Omental fat pad (tissue), 4 donors: Measurements from ENCODE around the gene SSBP3. TPM values are rescaled to one million over a fixed set of nuclear protein-coding genes. Genes with fewer than 3 reads are reported as not detected.

Source experiments
- ATAC-seq: fragments of 150-250 bp; one replicate; pipeline ENCODE4 v1.9.1; 2016; ENCODE audit warnings: mild to moderate bottlenecking, moderate library complexity; ENCODE audit not compliant: low FRiP score
- DNase-seq: peaks from one replicate; pipeline ENCODE4 v3.0.0-alpha.2; 2019; ENCODE audit warnings: low spot score
- CTCF ChIP-seq, 3 donors: fragments of 450-650 bp; IDR thresholded peaks; one replicate each; pipeline ENCODE4 v1.5.1; 2016 to 2017; ENCODE audit warnings: antibody characterized with exemption in 3 of 3, mild to moderate bottlenecking in 3 of 3, moderate library complexity in 2 of 3
- total RNA-seq, 4 donors: library from RNA; depleted of rRNA; stranded (reverse); fragments of >200 nt; gene quantifications; one replicate each; pipeline ENCODE4 v1.1.0, GENCODE V29; 2016

Gene SSBP3
- total RNA-seq, 4 donors from 2014 or later, result 21.0 to 32.6 (median 22.9) TPM

- ATAC-seq, result peak; percentile 22
- no peak for TF ChIP-seq CTCF (IDR thresholded peaks at IDR 0.05)
These were observed 137.4 kb downstream of the SSBP3 start for GRCh38 chr1:54268762-54269297.

GRCh38 chr1:54267815-54268761 is 138.1 kb downstream of the SSBP3 start:
- TF ChIP-seq CTCF (IDR thresholded peaks at IDR 0.05), result no peak
- no peak for ATAC-seq
- no peak for DNase-seq

More at GRCh38 chr1:54268762-54269297, 137.4 kb downstream of the SSBP3 start:
- no peak for DNase-seq

- no peak for TF ChIP-seq CTCF (IDR thresholded peaks at IDR 0.05)
- DNase-seq (no peak), ATAC-seq (no peak)
These were observed 139.3 kb downstream of the SSBP3 start for GRCh38 chr1:54266908-54267307.

GRCh38 chr1:54266195-54266594 is 140.0 kb downstream of the SSBP3 start:
- DNase-seq, result no peak
- no peak for ATAC-seq
- no peak for TF ChIP-seq CTCF (IDR thresholded peaks at IDR 0.05)

- TF ChIP-seq CTCF (IDR thresholded peaks at IDR 0.05), result no peak
- no peak for DNase-seq
- ATAC-seq, result no peak
These were observed 140.5 kb downstream of the SSBP3 start for GRCh38 chr1:54265659-54266058.

- no peak for TF ChIP-seq CTCF (IDR thresholded peaks at IDR 0.05)
- ATAC-seq (no peak), DNase-seq (no peak)
These were observed 141.1 kb downstream of the SSBP3 start for GRCh38 chr1:54265126-54265525.
